ENCODE data around the gene GRK6.

DNA sequence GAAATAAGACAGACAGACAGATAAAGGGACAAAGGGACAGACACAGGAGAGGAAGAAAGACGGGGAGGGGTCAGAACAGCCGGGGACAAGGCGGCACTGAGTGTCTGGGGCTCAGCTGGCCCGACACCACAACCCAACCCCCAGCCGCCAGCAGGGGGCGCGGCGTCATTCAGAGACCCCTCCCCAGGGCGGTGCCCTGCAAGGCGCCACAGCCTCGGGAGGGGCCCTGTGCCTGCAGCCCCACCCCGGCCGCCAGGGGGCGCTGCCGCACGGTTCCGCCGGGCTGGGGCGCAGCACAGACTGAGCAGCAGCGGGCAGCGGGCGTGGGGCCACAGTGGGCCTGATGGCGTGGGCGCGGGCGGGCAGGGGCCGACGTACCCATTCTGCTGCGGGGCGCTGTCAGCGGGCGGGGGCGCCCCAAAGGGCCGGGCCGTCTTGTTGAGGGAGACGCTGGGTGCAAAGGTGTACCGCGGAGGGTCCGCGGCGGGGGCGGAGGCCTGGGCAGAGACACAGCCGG, 65.0 kb downstream of the GRK6 start:
- TF ChIP-seq, protein P1, sequence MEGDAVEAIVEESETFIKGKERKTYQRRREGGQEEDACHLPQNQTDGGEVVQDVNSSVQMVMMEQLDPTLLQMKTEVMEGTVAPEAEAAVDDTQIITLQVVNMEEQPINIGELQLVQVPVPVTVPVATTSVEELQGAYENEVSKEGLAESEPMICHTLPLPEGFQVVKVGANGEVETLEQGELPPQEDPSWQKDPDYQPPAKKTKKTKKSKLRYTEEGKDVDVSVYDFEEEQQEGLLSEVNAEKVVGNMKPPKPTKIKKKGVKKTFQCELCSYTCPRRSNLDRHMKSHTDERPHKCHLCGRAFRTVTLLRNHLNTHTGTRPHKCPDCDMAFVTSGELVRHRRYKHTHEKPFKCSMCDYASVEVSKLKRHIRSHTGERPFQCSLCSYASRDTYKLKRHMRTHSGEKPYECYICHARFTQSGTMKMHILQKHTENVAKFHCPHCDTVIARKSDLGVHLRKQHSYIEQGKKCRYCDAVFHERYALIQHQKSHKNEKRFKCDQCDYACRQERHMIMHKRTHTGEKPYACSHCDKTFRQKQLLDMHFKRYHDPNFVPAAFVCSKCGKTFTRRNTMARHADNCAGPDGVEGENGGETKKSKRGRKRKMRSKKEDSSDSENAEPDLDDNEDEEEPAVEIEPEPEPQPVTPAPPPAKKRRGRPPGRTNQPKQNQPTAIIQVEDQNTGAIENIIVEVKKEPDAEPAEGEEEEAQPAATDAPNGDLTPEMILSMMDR (IDR thresholded peaks at IDR 0.05; ENCODE audit: low read length) = peak; percentile 84
- no peak for TF ChIP-seq EZH2 (optimal IDR thresholded peaks at IDR 0.05; ENCODE audit: low read depth, low read length)
